CD14-positive monocyte (primary cell): ENCODE data around the gene RAB3GAP2. TPM values are rescaled to one million over a fixed set of nuclear protein-coding genes. Genes with fewer than 3 reads are reported as not detected.

Experiments
- DNase-seq, 3 donors: peaks; one replicate each; pipeline ENCODE4 v3.0.0-alpha.2; 2011 to 2022
- H2AFZ ChIP-seq: 2 replicates; pipeline ENCODE4 v1.6.0; 2012; ENCODE audit warnings: mild to moderate bottlenecking, low read depth, low read length, inconsistent platforms; ENCODE audit not compliant: insufficient read depth, poor library complexity, severe bottlenecking
- H3K27ac ChIP-seq, 2 donors: 1 replicate in 1 of 2; 2 replicates in 1 of 2; pipeline ENCODE4 v1.5.1; 2012 to 2013; ENCODE audit warnings: low read length in 2 of 2, control low read depth in 1 of 2, inconsistent platforms in 1 of 2, low read depth in 1 of 2, mild to moderate bottlenecking in 1 of 2
- H3K27me3 ChIP-seq, 2 donors: one replicate each; pipeline versions ENCODE4 v1.6.0 to v1.6.1; 2011 to 2013; ENCODE audit warnings: low read length in 2 of 2; ENCODE audit not compliant: control insufficient read depth in 2 of 2, insufficient read depth in 2 of 2
- H3K36me3 ChIP-seq, 2 donors: replicated peaks in 1 of 2; 1 replicate in 1 of 2; 2 replicates in 1 of 2; pipeline versions ENCODE4 v1.5.1 to v1.6.1; 2012 to 2013; ENCODE audit warnings: low read length in 2 of 2, control low read depth in 1 of 2, inconsistent platforms in 1 of 2, mild to moderate bottlenecking in 1 of 2; ENCODE audit not compliant: insufficient read depth in 2 of 2, control insufficient read depth in 1 of 2
- H3K4me1 ChIP-seq, 2 donors: 1 replicate in 1 of 2; 2 replicates in 1 of 2; pipeline versions ENCODE4 v1.5.1 to v1.6.1; 2012 to 2013; ENCODE audit warnings: low read length in 2 of 2, control low read depth in 1 of 2, inconsistent platforms in 1 of 2, mild to moderate bottlenecking in 1 of 2, moderate library complexity in 1 of 2; ENCODE audit not compliant: insufficient read depth in 2 of 2, control insufficient read depth in 1 of 2
- H3K4me2 ChIP-seq: replicated peaks from 2 replicates; pipeline ENCODE3; 2012; ENCODE audit warnings: low read length, moderate library complexity, mild to moderate bottlenecking; ENCODE audit not compliant: poor library complexity, severe bottlenecking; ENCODE audit errors: extremely low read depth
- H3K4me3 ChIP-seq, 3 experiments: fragments of 200-600 bp in 1 of 3; sonication (generic) in 1 of 3; replicated peaks in 1 of 3; 1 replicate in 2 of 3; 2 replicates in 1 of 3; pipeline ENCODE4 v1.5.1; 2011 to 2013; ENCODE audit warnings: low read length in 3 of 3, mild to moderate bottlenecking in 3 of 3, control low read depth in 2 of 3, low read depth in 2 of 3, inconsistent platforms in 1 of 3, moderate library complexity in 1 of 3
- H3K79me2 ChIP-seq: 2 replicates; pipeline ENCODE4 v1.6.0; 2012; ENCODE audit warnings: mild to moderate bottlenecking, control low read depth, inconsistent platforms, low read length, moderate library complexity; ENCODE audit not compliant: insufficient read depth
- H3K9ac ChIP-seq: 2 replicates; pipeline ENCODE4 v1.6.0; 2017; ENCODE audit warnings: low read length, mild to moderate bottlenecking; ENCODE audit not compliant: insufficient read depth, poor library complexity, severe bottlenecking
- H3K9me3 ChIP-seq, 2 donors: replicated peaks in 1 of 2; 1 replicate in 1 of 2; 2 replicates in 1 of 2; pipeline versions ENCODE4 v1.5.1 to v1.6.1; 2012 to 2013; ENCODE audit warnings: low read length in 2 of 2, control low read depth in 1 of 2; ENCODE audit not compliant: control insufficient read depth in 1 of 2, insufficient read depth in 1 of 2
- H4K20me1 ChIP-seq: 2 replicates; pipeline ENCODE4 v1.6.0; 2012; ENCODE audit warnings: mild to moderate bottlenecking, low read length, control low read depth, moderate library complexity; ENCODE audit not compliant: insufficient read depth
- H3K27ac Mint-ChIP-seq, 7 donors: one replicate each; pipeline ENCODE4 v1.8.0; 2020; ENCODE audit warnings: mild to moderate bottlenecking in 7 of 7, mixed read lengths in 7 of 7, moderate library complexity in 6 of 7, inconsistent platforms in 2 of 7
- H3K27me3 Mint-ChIP-seq, 3 donors: one replicate each; pipeline ENCODE4 v1.8.0; 2021 to 2022; ENCODE audit warnings: low read depth in 3 of 3, mild to moderate bottlenecking in 3 of 3, mixed read lengths in 3 of 3, moderate library complexity in 3 of 3, inconsistent platforms in 1 of 3
- H3K36me3 Mint-ChIP-seq, 2 donors: one replicate each; pipeline ENCODE4 v1.8.0; 2020; ENCODE audit warnings: mixed read lengths in 2 of 2, inconsistent platforms in 1 of 2, mild to moderate bottlenecking in 1 of 2
- H3K4me1 Mint-ChIP-seq: one replicate; pipeline ENCODE4 v1.8.0; 2020; ENCODE audit warnings: mild to moderate bottlenecking, mixed read lengths
- H3K4me3 Mint-ChIP-seq, 2 donors: one replicate each; pipeline ENCODE4 v1.8.0; 2020; ENCODE audit warnings: mild to moderate bottlenecking in 2 of 2, mixed read lengths in 2 of 2, moderate library complexity in 1 of 2
- H3K9me3 Mint-ChIP-seq, 7 donors: one replicate each; pipeline ENCODE4 v1.8.0; 2020 to 2022; ENCODE audit warnings: mixed read lengths in 7 of 7, mild to moderate bottlenecking in 6 of 7, moderate library complexity in 6 of 7, inconsistent platforms in 2 of 7
- WGBS: methylation state at CpG from one replicate; pipeline ENCODE4 v1.1.5; 2013; ENCODE audit warnings: missing lambda C conversion rate; ENCODE audit not compliant: insufficient coverage; 5-methylcytosine and 5-hydroxymethylcytosine counted together
- intact Hi-C, 2 donors: fragments of 100-400 bp; cut with micrococcal nuclease; formaldehyde crosslinking; loops; one replicate each; pipeline versions ENCODE4 v1.15.0 to v1.15.1; 2023
- polyA plus RNA-seq, 3 donors: library from polyadenylated mRNA; depleted of rRNA in 1 of 3; unstranded in 2 of 3; stranded (reverse) in 1 of 3; fragments of 300-500 nt in 2 of 3; fragments of >200 nt in 1 of 3; fragmentation: Illumina TruSeq in 2 of 3; gene quantifications; 1 replicate in 2 of 3; 2 replicates in 1 of 3; pipeline ENCODE4 v1.2.3, GENCODE V29; 2012 to 2021
- TF ChIP-seq, protein P1 (sequence below): fragments of 200-600 bp; IDR thresholded peaks from one replicate; pipeline ENCODE4 v1.8.0; 2022; ENCODE audit warnings: antibody characterized with exemption, mild to moderate bottlenecking

Gene RAB3GAP2
- polyA plus RNA-seq, 3 donors: 9.8 to 12.1 (median 11.6) TPM

- Histone ChIP-seq H2AFZ (no peak overlapping the region), H3K27ac (no peak overlapping the region), H3K36me3 (peaks cover 87 to 93% of the 10 kb centered on the region in 2 donors), H3K4me2 (no peak overlapping the region), H3K27me3 (no peaks in the 10 kb centered on the region), H3K79me2 (no peaks in the 10 kb centered on the region), H3K4me1 (no peaks in the 10 kb centered on the region), H4K20me1 (no peaks in the 10 kb centered on the region), H3K9me3 (no peaks in the 10 kb centered on the region), H3K9ac (no peak overlapping the region), H3K4me3 (no peak overlapping the region)
- no peak overlapping the region for H3K4me3 Mint-ChIP-seq
- no peak overlapping the region for H3K27ac Mint-ChIP-seq
- H3K9me3 Mint-ChIP-seq: peaks cover 0 to 3% (median 0%) of the 10 kb centered on the region in 7 donors
- no peak for DNase-seq
- TF ChIP-seq, protein P1, sequence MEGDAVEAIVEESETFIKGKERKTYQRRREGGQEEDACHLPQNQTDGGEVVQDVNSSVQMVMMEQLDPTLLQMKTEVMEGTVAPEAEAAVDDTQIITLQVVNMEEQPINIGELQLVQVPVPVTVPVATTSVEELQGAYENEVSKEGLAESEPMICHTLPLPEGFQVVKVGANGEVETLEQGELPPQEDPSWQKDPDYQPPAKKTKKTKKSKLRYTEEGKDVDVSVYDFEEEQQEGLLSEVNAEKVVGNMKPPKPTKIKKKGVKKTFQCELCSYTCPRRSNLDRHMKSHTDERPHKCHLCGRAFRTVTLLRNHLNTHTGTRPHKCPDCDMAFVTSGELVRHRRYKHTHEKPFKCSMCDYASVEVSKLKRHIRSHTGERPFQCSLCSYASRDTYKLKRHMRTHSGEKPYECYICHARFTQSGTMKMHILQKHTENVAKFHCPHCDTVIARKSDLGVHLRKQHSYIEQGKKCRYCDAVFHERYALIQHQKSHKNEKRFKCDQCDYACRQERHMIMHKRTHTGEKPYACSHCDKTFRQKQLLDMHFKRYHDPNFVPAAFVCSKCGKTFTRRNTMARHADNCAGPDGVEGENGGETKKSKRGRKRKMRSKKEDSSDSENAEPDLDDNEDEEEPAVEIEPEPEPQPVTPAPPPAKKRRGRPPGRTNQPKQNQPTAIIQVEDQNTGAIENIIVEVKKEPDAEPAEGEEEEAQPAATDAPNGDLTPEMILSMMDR: no peak
- H3K36me3 Mint-ChIP-seq: peaks cover 61 to 75% of the 10 kb centered on the region in 2 donors
- 88% methylated on average over 1 of the region's 1 CpG for WGBS
- H3K4me1 Mint-ChIP-seq: no peaks in the 10 kb centered on the region
- intact Hi-C loops: no loop called here
- H3K27me3 Mint-ChIP-seq: no peaks in the 10 kb centered on the region
Observed at GRCh38 chr1:220184506-220184905, 87.7 kb downstream of the RAB3GAP2 start.

GRCh38 chr1:220182656-220183055 lies 89.6 kb downstream of the RAB3GAP2 start:
- H3K27ac Mint-ChIP-seq: no peak overlapping the region
- H3K36me3 Mint-ChIP-seq: peaks cover 59 to 77% of the 10 kb centered on the region in 2 donors

More at GRCh38 chr1:220182656-220183055, 89.6 kb downstream of the RAB3GAP2 start:
- Histone ChIP-seq H3K4me2 (no peak overlapping the region), H3K27me3 (no peaks in the 10 kb centered on the region), H3K36me3 (peaks cover 70 to 93% of the 10 kb centered on the region in 2 donors), H3K27ac (no peak overlapping the region), H2AFZ (no peak overlapping the region), H3K9ac (no peak overlapping the region), H4K20me1 (no peaks in the 10 kb centered on the region), H3K4me1 (no peaks in the 10 kb centered on the region), H3K79me2 (no peaks in the 10 kb centered on the region), H3K4me3 (no peak overlapping the region), H3K9me3 (no peaks in the 10 kb centered on the region)
- TF ChIP-seq, protein P1: no peak
- WGBS: no CpG with 5 or more reads among the region's 2 CpGs
- intact Hi-C loops: no loop called here
- Mint-ChIP-seq H3K4me3 (no peak overlapping the region), H3K4me1 (no peaks in the 10 kb centered on the region), H3K27me3 (no peaks in the 10 kb centered on the region), H3K9me3 (peaks cover 0 to 3% (median 0%) of the 10 kb centered on the region in 7 donors)
- no peak for DNase-seq
